ENCODE data around the gene ISLR2.
"Not testable (repeated sequence)": the region's sequence is repeated elsewhere in the genome, so short reads cannot be mapped to it uniquely, and the experiment has no call there.

ISLR2 gene

DNA sequence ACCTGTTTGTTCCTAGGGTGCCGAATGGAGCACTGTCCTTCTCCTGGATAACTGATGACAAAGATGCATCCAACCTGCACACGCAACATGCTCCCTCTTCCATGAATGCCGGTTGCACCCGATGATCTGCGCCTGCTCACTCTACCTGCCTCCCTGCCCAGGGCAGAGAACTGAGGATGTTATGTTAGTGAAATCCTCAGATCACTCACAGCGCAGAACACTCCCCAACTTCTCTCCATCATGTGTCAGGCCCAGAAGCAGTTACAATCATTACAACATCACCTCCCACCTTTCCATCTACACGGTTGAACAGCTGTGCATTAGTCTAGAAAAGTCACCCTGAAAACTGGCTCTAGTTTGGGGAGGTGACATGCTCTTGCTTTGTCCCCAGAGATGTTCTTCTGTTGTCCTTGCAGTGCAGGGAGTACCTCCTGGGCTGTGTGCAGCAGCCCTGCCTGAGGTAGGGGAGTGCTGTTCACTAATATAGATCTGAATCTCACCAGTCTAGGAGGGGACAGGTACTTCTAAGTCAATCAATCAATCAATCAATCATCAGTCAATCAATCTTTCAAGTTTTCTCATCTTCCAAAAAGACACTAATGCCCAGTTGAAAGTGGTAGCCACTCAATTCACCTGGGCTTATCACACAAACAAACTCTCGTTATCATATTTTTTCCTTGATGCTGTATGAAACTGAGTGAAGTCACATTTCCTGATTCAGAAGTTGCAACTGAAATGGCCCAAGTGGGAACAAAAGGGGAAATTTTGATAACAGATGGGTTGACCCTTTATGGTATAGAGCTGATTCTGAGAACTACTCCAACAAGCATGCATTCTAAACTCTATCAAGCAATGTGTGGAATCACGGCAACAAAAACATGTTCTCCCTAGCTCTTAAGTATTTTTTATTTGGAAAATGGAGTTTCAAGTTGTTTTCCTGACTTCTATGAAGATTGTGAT is 27.8 kb downstream of the ISLR2 start:
- DNase-seq, result no peak

DNA sequence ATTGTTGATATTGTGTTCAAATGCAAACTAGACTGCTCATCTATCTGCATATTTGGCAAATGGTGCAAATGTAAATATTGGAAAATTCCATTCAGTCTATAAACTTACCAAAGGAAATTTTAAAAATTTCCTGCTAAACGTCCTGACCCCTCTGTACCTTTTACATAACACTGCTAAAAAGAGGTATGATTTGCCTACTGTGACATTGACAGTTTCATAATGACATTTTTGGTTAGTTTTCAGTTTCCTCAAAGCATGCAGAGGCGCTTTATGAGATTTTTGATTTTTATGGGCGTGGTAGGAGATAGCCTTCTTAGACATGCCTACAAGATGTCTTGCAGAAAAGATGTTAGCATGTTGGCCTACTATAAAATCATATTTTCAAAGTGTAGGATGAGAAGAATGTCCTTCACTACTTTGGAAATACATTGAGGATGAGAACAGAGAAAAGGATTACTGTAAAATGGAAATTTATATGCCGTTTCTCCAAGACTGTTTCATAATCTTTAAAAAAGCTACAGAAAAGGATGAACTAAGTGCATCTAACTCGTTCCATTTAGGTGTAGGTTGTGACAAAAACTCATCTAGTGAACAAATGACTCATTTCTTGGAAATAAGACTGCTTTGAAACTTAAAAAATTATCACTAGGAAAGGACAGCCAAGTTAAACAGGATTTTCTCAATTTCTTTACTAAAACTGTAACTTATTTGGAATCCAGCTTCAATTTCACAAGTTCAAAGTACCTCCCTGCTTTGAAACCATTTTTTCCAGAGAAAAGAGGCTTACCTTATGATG is 28.7 kb downstream of the ISLR2 start:
- DNase-seq, result no peak

DNA sequence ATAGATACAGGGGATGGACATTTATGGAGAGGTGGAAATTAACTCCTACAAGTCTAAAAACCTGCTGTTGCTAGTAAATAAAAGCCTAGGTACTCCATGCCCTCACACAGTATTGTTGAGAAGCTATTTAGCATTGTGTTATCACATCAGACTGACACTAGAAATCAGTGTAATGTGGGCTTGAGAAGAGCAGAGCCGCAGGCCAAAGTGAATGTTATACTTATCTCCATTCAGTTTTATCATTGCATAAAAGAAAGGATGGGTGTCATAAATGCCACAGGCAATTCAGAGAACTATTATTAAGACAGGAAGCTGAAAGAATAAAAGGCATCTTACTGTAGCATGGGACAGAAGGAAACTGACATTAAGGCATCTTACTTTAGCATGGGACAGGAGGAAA is 29.4 kb downstream of the ISLR2 start:
- no peak for DNase-seq

DNA sequence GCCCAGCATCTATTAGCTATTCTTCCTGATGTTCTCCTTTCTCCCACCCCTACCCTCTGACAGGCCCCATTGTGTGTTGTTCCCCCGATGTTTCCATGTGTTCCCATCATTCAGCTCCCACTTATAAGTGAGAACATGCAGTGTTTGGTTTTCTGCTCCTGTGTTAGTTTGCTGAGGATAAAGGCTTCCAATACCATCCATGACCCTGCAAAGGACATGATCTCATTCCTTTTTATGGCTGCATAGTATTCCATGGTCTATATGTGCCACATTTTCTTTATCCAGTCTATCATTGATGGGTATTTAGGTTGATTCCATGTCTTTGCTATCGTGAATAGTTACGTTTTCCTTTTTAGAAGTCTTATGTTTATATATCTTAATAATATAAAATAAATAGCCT is 30.0 kb downstream of the ISLR2 start:
- DNase-seq, result not testable (repeated sequence)

DNA sequence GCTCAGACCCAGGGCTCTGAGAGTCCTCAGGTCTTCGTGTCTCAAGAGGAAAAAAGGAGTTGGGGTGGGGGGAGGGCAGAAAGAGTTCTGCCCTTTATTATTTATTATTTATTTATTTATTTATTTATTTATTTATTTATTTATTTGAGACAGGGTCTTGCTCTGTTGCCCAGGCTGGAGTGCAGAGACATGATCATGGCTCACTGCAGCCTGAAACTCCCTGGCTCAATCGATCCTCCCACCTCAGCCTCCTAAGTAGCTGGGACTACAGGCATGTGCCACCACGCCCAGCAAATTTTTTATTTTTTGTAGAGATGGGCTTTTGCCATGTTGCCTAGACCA is 31.8 kb downstream of the ISLR2 start:
- DNase-seq, result not testable (repeated sequence)

DNA sequence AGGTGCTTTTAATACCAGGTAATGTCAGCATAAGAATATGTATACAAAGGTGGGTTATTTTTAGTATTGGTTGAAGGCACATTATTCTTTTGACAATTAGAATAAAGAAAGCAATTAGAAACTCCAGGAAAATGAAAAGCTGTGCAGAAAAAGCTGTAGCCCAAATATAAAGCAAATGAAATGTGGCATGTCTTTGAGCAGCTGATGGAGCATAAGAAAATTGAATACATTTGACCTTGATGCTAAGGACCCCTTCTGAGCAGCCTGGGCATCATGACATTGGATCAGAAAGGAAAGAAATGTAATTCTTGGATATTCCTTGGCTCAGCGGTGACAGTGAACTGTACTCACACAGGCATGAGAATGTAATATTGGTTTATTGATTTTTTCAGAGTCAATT is 35.1 kb downstream of the ISLR2 start:
- no peak for DNase-seq

DNA sequence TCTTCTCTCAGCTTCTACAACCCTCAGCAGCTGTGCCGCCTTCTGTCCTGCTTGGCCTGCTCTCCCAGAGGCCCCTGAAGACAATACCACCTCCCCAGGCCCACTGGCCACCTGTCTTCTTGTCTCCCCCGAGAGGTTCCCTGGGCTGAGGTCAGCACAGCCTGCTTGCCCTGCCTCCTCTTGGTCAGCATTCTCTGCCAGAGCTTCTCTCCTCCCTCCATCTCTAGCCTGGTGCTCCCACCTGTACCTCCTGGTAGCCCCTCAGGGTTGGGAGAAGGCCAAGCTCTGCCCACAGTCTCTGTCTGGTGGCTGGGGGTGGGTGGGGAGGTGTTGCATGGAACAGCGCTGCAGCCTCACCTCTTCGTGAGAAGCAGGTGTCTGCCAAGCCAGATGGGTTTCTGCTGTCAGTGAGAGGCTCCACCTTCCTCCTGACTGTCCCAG is 37.5 kb downstream of the ISLR2 start:
- DNase-seq, result no peak

DNA sequence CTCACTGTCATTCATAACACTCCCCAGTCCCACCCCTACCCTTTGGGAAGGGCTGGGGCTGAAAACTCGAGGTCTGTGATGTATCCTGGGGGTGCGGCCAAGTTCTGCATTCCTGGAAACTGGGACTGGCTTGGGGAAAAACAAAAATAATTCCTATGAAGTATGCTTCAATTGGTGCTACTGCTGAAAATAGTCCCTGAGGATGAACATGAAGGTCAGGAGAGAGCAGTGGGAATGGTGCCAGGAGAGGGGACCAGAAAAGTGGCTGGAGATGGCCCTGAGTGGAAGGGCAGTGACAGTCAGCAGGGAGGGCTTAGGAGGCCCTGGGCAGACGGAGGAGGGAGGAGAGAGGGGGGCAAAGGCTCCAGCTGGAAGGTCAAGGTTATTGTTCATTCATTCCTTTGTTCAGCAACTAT is 38.3 kb downstream of the ISLR2 start:
- DNase-seq, result no peak

DNA sequence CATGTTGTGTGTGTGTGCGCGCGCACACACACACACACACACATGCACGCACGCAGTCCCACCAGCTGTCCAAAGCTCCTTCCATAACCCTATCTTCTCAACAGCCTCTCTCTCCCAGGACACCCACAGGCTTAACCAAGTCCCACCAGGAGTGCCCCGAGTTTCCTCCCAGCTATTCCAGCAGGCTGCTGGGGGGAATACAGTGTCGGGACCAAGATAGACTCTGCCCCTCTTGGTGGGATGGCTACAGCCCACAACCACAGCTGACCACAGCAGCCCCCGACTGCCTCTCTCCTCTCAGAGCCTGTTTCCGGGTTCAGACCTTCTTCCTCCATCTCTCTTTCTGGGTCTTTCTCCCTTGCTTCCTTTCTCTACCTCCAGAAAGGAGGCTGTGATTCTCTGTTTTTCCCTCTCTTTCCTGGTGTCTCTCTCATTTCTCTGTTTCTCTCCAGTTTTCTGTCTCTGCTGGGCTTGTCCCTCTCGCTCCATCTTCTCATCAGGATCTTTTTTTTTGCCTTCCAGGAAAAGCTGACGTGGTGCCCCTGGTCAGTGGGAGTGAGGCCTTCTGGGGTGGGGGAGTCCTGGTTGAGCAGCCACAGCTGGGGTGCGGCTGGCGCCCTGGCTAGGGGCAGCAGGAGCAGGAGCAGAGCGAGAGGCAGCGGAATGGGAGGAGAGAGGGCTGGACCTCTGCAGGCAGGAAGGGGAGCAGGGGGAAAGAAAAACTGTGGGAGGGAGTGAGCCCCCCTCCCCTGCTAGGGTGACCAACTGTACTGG is 39.9 kb downstream of the ISLR2 start:
- DNase-seq, result no peak

DNA sequence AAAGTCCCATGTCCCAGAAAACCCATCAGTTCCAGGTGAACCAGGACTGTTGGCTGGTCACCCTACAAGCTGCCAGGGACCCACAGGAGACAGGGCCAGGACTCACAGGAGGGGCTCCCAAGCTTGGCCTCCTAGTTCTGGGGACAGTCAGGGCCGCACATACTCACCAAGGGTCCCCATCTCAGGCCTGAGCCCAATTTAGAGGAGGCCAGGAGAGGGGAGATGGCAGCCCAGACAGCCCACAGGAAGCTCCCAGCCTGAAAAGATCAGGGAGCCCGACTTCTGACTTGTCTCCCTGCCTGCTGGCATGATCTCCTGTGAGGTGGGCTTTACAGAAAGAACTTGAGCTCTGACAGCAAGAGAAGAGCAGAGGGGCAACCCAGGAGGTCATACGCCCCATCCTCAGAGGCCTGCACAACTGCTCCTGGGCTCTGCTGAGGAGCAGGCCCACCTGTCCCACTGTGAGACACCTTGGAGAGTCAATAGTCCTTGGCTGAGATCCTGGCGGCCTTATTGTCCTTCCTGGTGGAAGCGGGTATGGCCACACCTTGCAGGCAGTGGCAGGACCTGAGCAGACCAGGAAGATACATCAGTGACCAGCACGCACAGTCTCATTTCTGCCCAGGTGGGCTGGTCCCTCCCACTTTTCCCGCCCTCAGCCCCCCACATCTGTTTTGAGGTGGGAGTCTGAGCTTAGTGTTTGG is 40.6 kb downstream of the ISLR2 start:
- no peak for DNase-seq

DNA sequence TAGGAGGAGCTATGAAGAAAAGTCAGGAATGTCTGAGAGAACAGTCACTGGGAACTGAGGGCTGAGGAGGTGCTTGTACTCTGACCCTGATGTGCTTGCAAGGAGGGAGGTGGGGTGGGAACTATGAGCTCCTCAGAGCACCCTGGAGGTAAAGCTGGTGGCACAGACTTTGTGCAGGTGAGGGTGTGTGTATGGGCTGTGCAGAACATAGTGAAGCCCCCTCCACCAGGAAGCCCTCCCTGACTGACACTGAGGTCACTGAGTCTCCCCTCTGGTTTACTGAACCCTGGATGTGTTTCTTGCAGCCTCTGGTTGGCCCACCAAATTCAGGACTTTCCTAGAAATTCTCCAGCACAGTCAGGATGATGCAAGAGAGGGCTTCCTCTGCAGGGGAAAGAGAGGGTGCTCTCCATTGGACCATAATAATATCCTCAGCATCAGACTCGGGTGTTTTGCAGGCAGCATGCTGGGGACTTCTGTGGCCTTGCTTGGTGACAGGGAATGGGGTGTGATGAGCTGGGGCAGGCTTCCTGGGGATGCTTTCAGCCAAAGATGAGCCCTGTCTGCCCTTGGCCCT is 41.7 kb downstream of the ISLR2 start:
- no peak for DNase-seq

DNA sequence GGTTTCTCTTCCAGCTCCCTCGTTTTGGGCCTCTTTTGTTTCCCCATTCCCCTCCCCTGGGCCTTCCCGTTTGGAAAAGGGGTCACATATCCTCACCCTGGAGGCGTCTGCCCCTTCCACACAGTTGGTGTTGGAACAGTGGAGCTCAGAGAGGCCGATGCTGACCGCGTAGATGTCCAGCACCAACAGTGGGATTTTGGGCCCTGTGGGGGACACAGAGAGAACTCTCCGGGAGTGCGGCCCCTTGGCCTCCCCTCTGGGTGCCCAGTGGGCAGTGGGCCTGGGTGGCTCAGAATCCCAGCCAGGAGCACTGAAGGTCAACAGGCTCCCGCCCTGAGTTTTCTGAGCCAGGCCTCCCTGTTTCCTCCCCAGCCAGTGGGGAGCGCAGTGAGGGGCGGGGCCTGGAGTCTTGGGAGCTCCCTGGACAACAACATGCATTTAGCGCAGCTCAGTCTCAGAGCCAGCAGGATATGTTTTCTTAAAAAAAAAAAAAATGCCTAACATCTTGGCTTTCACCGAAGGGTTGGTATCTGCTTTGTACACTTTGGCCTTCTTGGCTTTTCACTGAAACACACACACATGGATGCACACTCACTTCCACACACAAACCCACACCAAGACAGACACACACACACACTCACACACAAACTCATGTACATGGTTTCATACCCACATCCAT is 42.5 kb downstream of the ISLR2 start:
- no peak for DNase-seq

DNA sequence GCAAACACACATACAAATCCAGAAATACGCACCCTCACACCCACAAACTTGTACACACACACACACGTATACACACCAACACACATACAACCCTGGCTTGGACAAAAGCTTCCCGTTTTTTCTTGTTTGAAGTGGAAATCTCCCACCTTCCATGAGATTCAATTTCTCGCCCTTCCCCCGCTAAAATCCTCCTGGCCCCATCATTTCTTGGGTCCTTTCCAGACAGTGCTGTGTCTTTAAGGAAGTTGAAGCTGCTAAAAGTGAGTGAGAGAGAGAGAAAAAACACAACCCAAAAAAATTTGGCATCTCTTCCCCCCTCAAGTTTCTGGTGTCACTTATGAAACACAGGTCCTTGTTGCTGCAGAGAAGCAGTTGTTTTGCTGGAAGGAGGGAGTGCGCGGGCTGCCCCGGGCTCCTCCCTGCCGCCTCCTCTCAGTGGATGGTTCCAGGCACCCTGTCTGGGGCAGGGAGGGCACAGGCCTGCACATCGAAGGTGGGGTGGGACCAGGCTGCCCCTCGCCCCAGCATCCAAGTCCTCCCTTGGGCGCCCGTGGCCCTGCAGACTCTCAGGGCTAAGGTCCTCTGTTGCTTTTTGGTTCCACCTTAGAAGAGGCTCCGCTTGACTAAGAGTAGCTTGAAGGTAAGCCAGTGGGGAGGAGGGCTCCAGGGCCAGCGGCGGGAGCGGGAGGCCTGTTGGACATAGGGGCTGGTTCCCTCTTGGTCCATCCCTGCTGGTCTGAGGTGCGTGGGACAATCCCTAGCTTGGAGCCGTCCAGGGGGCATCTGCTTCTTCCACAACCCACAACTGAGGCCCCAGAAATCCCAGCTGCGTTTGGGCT is 43.2 kb downstream of the ISLR2 start, which contains the start of gene ISLR:
ISLR (plus strand) TSS at position 331 of the 839 bp plus-strand sequence. CDS start 1,149 bp downstream, outside the sequence.
- no peak for DNase-seq

DNA sequence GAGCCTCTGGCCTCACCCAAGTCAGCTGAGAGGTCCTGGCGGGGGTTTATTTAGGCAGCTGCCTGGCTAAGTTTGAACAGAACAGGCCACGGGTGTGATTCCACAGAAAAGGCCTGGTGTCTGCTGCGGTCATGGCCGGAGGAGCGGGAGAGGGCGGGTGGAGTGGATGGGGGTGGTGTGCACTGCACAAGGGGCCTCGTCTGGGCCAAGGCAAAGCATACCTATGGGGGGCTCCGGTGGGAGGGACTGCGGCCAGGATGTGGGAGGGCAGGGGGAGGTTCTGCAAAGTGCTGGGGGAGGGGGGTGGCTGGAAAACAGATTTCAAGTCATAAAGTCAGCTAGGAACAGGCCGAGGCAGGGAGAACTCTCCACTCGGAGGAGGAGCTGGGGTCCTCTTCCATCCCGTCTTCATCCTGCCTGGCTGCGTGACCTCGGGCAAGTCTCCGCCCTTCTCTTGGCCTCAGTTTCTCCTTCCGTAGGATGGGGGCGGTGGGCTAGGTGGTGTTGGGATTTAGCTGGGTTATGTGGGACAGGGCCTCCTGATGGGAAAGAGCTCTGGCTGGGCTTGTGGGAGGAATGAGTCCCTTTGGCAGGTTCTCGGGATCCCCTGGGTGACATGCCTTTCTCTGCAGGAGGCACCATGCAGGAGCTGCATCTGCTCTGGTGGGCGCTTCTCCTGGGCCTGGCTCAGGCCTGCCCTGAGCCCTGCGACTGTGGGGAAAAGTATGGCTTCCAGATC is 44.0 kb downstream of the ISLR2 start:
- no peak for DNase-seq

DNA sequence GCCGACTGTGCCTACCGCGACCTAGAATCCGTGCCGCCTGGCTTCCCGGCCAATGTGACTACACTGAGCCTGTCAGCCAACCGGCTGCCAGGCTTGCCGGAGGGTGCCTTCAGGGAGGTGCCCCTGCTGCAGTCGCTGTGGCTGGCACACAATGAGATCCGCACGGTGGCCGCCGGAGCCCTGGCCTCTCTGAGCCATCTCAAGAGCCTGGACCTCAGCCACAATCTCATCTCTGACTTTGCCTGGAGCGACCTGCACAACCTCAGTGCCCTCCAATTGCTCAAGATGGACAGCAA is 44.5 kb downstream of the ISLR2 start:
- DNase-seq, result no peak

DNA sequence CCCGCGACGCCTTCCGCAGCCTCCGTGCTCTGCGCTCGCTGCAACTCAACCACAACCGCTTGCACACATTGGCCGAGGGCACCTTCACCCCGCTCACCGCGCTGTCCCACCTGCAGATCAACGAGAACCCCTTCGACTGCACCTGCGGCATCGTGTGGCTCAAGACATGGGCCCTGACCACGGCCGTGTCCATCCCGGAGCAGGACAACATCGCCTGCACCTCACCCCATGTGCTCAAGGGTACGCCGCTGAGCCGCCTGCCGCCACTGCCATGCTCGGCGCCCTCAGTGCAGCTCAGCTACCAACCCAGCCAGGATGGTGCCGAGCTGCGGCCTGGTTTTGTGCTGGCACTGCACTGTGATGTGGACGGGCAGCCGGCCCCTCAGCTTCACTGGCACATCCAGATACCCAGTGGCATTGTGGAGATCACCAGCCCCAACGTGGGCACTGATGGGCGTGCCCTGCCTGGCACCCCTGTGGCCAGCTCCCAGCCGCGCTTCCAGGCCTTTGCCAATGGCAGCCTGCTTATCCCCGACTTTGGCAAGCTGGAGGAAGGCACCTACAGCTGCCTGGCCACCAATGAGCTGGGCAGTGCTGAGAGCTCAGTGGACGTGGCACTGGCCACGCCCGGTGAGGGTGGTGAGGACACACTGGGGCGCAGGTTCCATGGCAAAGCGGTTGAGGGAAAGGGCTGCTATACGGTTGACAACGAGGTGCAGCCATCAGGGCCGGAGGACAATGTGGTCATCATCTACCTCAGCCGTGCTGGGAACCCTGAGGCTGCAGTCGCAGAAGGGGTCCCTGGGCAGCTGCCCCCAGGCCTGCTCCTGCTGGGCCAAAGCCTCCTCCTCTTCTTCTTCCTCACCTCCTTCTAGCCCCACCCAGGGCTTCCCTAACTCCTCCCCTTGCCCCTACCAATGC is 45.1 kb downstream of the ISLR2 start:
- no peak for DNase-seq

DNA sequence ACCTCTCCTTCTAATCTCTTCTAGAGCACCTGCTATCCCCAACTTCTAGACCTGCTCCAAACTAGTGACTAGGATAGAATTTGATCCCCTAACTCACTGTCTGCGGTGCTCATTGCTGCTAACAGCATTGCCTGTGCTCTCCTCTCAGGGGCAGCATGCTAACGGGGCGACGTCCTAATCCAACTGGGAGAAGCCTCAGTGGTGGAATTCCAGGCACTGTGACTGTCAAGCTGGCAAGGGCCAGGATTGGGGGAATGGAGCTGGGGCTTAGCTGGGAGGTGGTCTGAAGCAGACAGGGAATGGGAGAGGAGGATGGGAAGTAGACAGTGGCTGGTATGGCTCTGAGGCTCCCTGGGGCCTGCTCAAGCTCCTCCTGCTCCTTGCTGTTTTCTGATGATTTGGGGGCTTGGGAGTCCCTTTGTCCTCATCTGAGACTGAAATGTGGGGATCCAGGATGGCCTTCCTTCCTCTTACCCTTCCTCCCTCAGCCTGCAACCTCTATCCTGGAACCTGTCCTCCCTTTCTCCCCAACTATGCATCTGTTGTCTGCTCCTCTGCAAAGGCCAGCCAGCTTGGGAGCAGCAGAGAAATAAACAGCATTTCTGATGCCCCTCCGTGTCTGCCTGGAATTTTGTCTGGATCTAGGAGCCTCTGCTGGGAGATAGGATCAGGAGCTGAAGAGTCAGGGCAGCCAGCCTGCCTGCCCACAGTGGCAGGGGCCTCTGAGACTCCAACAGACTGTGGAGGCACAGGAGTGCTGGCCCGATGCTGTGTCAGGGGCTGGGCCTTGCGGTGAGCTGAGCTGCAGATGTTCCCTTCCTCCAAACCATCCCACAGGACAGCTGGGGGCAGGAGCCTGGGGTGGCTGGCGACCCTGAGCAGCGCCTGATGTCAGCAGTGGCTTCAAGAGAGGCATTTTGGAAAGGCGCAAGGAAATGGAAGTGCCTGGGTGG is 46.2 kb downstream of the ISLR2 start:
- no peak for DNase-seq

All from CD4-positive, alpha-beta T cell treated with Interleukin-17A for 1 hour (primary cell).